Stimulated activated naive CD4-positive, alpha-beta T cell treated with Interleukin-2 at 50 U/mL for 16 hours (primary cell): ENCODE results near the gene SH3RF2.
"Not testable (repeated sequence)": the region's sequence is repeated elsewhere in the genome, so short reads cannot be mapped to it uniquely, and the experiment has no call there.

Source experiments
- DNase-seq: peaks from one replicate; lab custom pipeline; 2025; lab: John Stamatoyannopoulos, UW

SH3RF2 gene

GRCh38 chr5:145949474-145949873 lies 13.1 kb downstream of the SH3RF2 start:
- DNase-seq, result no peak

GRCh38 chr5:145951071-145951470 lies 14.7 kb downstream of the SH3RF2 start:
- no peak for DNase-seq

GRCh38 chr5:145953202-145953601 lies 16.8 kb downstream of the SH3RF2 start:
- DNase-seq, result no peak

GRCh38 chr5:145954140-145954539 lies 17.8 kb downstream of the SH3RF2 start:
- not testable (repeated sequence) for DNase-seq

GRCh38 chr5:145957388-145957787 lies 21.0 kb downstream of the SH3RF2 start:
- no peak for DNase-seq

GRCh38 chr5:145958436-145958835 lies 22.1 kb downstream of the SH3RF2 start:
- no peak for DNase-seq

- DNase-seq, result no peak
Measured at GRCh38 chr5:145960166-145960565, 23.8 kb downstream of the SH3RF2 start.

DNA sequence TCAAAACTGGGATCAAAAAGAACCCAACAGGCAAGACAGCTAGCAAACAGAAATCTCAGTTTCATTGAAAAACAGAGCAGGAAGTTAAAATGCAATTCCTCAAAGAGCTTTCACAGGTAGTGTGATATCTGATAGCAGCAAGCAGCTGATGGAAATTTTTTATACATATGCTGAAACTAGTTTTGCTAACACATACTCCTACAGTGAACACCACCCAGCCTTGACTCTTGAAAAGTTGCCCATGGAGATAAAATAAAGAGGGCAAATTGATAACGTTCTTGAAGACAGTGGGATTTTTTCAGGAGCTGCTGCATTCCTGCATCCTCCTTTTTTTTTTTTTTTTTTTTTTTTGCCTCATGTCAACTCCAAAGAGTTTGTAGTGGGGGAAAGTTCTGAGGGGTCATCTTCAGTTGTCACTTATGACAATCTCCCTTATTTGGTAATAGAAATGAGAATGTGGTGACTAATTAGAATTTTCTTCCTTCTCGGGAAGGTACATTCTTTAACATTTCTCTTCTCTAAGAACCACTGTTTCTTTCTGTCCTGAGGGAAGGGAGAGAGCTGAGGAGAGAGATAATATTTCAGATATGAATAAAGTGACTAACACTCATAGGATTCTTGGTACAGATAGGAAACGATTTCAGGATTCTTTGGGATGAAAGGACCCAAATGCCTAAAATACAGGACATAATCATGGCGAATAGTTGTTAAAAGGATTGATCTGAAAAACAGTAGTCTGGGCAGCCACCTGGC lies 24.6 kb downstream of the SH3RF2 start:
- no peak for DNase-seq

DNA sequence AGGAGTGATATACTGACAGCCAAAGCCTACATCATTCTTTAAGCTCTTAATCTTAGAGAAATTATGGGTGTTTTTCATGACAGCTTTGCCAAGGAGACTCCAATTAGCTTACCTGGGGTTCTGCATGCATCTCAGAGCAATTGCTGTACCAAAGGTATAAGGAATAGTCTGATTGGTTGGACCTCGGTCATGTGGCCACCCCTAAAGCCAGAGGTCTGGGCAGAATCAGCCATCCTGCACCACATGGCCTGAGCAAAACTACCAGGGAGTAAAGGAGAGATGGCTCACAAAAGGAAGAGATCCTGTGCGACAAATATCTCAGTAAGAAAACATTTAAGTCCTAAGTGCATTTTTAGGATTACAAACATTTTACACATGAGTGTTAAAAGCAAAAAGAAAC lies 25.6 kb downstream of the SH3RF2 start:
- DNase-seq, result no peak

- not testable (repeated sequence) for DNase-seq
Measured at GRCh38 chr5:145964008-145964407, 27.6 kb downstream of the SH3RF2 start.

DNA sequence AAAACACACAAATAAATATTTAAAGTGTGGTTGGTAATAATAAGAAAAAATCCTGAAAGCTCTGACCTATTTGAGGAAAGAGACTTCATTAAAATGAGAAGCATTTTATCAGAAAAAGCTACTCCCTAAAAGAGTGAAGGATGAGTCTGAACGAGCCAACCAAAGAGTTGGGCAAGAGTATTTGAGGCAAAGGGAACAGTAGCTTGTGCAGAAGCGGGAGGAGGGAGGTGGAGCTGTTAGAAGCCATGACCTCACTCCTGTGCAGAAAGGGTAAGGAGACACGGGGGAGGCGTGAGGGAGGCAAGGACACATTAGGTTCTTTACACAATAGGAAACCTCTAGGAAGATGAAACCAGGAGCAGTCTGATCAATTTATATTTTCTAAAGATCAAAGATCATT lies 29.4 kb downstream of the SH3RF2 start:
- no peak for DNase-seq

- DNase-seq, result no peak
Measured at GRCh38 chr5:145967296-145967695, 30.9 kb downstream of the SH3RF2 start.

- no peak for DNase-seq
Measured at GRCh38 chr5:145968970-145969713, 32.8 kb downstream of the SH3RF2 start.

DNA sequence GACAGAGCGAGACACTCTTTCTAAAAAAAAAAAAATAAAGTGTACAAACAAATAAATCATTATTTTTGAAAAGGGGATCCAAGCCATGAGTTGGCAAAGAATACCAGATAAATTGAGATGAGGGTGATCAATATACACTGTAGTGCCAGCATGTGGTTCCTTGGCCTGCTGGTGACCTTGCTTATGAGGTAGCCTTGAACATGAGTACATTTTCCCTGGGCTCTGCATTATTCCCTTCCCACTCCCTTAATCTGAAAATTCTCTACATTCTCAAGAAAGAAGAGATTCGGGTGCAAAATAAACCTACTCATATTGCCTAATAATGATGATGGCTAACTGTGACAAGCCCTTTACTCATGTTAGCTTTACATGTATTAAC lies 33.3 kb downstream of the SH3RF2 start:
- no peak for DNase-seq

- no peak for DNase-seq
Measured at GRCh38 chr5:145971108-145971507, 34.7 kb downstream of the SH3RF2 start.

DNA sequence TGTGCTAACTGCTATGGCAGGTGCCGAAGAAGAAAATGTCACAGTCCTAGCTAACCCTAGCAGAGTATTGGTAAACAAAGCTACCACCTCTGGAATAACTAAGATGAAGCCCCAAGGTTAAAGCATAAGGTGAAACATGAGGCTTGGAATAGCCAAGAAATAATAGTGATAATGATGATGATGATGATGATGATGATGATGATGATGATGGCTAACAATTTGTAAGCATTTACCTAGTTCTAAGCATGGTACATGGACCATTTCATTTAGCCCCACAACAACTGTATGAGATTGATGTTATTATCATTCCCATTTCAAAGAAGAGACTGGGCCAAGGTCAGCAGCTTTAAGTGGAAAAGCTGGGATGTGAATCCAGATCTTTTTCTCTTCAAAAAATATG lies 35.3 kb downstream of the SH3RF2 start:
- no peak for DNase-seq

DNA sequence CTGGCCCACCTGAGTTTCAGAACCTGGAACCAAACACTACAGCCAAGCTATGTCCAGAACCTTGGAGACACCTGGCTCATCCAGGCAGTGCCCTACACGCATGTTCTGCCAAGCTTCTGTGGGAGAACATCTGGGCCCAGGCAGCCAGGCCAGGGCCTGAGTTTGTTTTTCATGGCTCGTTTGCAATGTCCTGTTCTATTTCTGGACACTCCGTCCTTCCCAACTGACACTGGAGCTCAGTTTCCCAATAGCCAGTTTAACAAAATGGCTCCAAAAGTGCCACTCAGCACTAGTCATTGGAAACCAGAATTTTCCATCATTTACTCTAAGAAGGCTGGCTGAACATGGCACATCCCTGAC lies 38.6 kb downstream of the SH3RF2 start:
- DNase-seq, result no peak

- DNase-seq, result no peak
Measured at GRCh38 chr5:145975361-145976066, 39.1 kb downstream of the SH3RF2 start.

- no peak for DNase-seq
Measured at GRCh38 chr5:145976431-145977155, 40.2 kb downstream of the SH3RF2 start.

- no peak for DNase-seq
Measured at GRCh38 chr5:145978171-145978570, 41.8 kb downstream of the SH3RF2 start.

DNA sequence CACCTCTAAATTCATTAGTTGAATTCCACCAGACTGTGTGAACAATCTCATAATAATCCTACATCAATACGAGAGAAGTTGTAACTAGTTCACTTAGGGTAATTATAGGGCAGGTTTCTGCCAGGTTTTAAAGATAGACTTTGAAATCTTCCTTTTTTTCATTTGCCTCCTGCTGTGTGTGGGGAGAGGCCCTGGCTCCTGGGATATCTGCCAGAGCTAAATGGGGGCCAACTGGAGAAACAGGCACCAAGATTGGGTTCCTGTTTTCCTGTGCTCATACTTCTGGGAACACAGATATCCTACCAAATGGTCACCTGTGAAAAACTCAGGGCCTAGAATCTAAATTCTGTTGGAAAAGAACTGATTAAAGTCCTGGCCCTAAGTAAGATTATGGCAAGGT lies 42.3 kb downstream of the SH3RF2 start:
- no peak for DNase-seq
